Progenitor cell of endocrine pancreas (in vitro differentiated cells): ENCODE measurements around the gene PIGA. TPM values are rescaled to one million over a fixed set of nuclear protein-coding genes. Genes with fewer than 3 reads are reported as not detected.

ENCODE experiments used
- DNase-seq: peaks from one replicate; pipeline ENCODE4 v3.0.0; 2021; ENCODE audit warnings: low spot score; ENCODE audit not compliant: unreplicated experiment
- H3K27ac Mint-ChIP-seq: 2 replicates; pipeline ENCODE4 v1.8.0; 2021; ENCODE audit warnings: mild to moderate bottlenecking, moderate library complexity, mixed read lengths
- H3K27me3 Mint-ChIP-seq: 2 replicates; pipeline ENCODE4 v1.8.0; 2021; ENCODE audit warnings: mixed read lengths
- H3K36me3 Mint-ChIP-seq: 2 replicates; pipeline ENCODE4 v1.8.0; 2022; ENCODE audit warnings: mixed read lengths; ENCODE audit not compliant: insufficient read depth
- H3K4me1 Mint-ChIP-seq: 2 replicates; pipeline ENCODE4 v1.8.0; 2021; ENCODE audit warnings: low read depth, mixed read lengths
- H3K4me3 Mint-ChIP-seq: 2 replicates; pipeline ENCODE4 v1.8.0; 2021; ENCODE audit warnings: low read depth, mild to moderate bottlenecking, moderate library complexity, mixed read lengths
- H3K9me3 Mint-ChIP-seq: 2 replicates; pipeline ENCODE4 v1.8.0; 2021; ENCODE audit warnings: low read depth, mixed read lengths
- long read RNA-seq: library from polyadenylated mRNA; unstranded; transcript quantifications from one replicate; pipeline ENCODE4 v2.0.0, GENCODE V29; 2020
- total RNA-seq: library from RNA; stranded (reverse); gene quantifications from 2 replicates; pipeline ENCODE4 v1.2.1, GENCODE V29; 2021
- TF ChIP-seq, protein P1 (sequence below): fragments of 200-600 bp; sonication (generic); IDR thresholded peaks from one replicate; pipeline ENCODE4 v1.5.0; 2021; ENCODE audit warnings: antibody characterized with exemption, mild to moderate bottlenecking; ENCODE audit not compliant: unreplicated experiment

PIGA gene, protein sequence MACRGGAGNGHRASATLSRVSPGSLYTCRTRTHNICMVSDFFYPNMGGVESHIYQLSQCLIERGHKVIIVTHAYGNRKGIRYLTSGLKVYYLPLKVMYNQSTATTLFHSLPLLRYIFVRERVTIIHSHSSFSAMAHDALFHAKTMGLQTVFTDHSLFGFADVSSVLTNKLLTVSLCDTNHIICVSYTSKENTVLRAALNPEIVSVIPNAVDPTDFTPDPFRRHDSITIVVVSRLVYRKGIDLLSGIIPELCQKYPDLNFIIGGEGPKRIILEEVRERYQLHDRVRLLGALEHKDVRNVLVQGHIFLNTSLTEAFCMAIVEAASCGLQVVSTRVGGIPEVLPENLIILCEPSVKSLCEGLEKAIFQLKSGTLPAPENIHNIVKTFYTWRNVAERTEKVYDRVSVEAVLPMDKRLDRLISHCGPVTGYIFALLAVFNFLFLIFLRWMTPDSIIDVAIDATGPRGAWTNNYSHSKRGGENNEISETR
- 22.0 and 22.9 TPM in 2 replicates for total RNA-seq
- long read RNA-seq, transcript PIGA-210 (6 exons, 854 nt) = minor isoform, 5 of 46 reads
- long read RNA-seq, transcript PIGA-214 (6 exons, 3,246 nt) = minor isoform, 5 of 46 reads
- long read RNA-seq, transcript PIGA-201 (6 exons, 3,652 nt) = major isoform, 22 of 46 reads
- long read RNA-seq, partial matches to known transcripts = 4 of 46 reads
- long read RNA-seq, other reads (novel, unspliced or antisense) = 6 of 46 reads

DNA sequence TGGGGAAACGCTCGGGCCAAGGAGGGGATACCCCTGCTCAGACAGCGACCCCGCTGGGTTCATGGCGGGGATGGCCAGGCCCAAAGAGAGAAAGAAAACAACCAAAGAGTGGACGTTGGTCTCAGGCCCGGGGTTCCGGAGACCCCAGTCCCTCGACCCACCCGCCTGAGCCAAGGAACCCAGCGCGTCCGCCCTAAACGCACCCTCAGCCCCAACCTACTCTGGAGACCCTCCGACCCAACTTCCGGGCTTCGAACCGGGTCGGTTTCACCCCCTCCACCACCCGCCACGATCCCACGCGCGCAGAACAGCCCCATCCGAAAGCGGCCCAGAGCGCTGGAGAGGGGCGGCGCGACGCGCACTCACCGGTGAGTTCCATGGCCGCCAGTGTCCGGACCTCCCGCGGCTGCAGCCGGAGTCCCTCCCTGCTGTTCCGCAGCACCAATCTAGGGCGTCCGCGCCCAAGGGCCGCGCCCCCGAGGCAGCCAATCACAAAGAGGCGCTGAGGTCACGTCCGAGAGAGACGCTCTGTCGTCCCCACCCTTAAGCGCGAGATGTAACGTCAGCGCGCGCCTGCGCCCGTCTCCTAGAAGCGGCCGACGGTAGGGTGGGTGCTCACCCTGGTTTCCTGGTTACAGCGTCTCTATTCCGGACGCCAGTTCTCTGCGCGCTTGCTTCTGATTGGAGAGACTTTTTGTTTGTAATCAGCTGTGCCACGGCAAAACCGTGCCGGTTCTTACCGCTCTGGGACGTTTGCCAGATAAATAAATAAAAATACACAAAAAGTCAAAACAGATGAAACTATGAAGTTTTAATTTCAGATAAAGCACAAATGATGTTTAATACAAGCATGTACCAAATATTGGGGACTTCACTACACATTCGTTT is at the start of gene PIGA:
Gene PIGA (minus strand): TSS at position 389 of the 888 bp plus-strand sequence. CDS start 3,593 bp downstream, outside the sequence.
- H3K4me3 Mint-ChIP-seq = peak within 1 kb of the TSS; percentile 95
- no peaks in the 10 kb centered on the region for H3K36me3 Mint-ChIP-seq
- TF ChIP-seq, protein P1, sequence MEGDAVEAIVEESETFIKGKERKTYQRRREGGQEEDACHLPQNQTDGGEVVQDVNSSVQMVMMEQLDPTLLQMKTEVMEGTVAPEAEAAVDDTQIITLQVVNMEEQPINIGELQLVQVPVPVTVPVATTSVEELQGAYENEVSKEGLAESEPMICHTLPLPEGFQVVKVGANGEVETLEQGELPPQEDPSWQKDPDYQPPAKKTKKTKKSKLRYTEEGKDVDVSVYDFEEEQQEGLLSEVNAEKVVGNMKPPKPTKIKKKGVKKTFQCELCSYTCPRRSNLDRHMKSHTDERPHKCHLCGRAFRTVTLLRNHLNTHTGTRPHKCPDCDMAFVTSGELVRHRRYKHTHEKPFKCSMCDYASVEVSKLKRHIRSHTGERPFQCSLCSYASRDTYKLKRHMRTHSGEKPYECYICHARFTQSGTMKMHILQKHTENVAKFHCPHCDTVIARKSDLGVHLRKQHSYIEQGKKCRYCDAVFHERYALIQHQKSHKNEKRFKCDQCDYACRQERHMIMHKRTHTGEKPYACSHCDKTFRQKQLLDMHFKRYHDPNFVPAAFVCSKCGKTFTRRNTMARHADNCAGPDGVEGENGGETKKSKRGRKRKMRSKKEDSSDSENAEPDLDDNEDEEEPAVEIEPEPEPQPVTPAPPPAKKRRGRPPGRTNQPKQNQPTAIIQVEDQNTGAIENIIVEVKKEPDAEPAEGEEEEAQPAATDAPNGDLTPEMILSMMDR = no peak
- H3K9me3 Mint-ChIP-seq = no peaks in the 10 kb centered on the region
- peak within 1 kb of the TSS; percentile 99 for H3K27ac Mint-ChIP-seq
- DNase-seq = peak; percentile 82
- H3K27me3 Mint-ChIP-seq = peaks cover 28% of the 10 kb centered on the region
- peaks cover 5% of the 10 kb centered on the region for H3K4me1 Mint-ChIP-seq

DNA sequence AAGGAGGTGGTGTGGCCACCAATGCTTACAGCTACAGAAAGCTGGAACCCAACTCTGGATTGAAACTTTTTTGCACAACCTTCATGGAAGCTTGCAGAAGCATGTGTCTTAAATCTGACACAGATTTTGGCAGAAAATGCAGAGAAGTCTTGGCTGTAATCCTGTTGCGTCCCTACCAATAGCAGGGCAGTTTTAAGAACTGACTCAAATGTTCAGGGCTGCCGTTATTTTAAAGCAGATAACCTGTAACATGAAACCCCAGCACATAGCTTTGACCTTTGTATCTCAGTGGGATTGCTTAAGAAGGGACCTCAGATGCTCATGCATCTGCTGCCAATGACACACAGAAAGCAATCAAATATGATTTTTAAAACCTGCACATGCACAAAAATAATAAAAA is 49.0 kb upstream of the PIGA start, which contains the start of gene VEGFD:
Gene VEGFD (minus strand): TSS at position 110 of the 400 bp plus-strand sequence. CDS start 467 bp downstream, outside the sequence.
- H3K27ac Mint-ChIP-seq = no peak within 1 kb of the TSS
- DNase-seq = no peak

DNA sequence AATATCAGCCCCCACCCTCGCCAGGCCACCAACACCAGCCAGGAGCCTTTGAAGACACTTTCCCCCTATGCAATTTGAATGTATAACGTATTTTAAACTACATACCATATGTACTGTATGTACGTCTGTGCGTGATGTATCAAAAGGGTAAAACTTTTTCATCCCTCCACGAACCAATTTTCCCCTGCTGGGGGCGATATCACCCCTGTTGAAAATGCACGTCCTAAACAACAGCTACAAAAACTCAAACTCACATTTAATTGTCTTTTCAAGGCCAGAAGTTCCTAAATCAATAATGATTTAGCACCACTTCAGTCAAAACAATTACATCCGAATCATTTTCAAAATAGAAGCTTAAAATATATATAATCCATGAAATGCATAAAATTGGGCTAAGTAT is 47.5 kb upstream of the PIGA start:
- Mint-ChIP-seq H3K27me3 (no peaks in the 10 kb centered on the region), H3K27ac (no peak overlapping the region), H3K36me3 (peaks cover 1% of the 10 kb centered on the region), H3K9me3 (no peaks in the 10 kb centered on the region), H3K4me3 (no peak overlapping the region), H3K4me1 (peaks cover 9% of the 10 kb centered on the region)
- DNase-seq = no peak
- TF ChIP-seq, protein P1 = peak; percentile 34

More for the DNA sequence above, 49.0 kb upstream of the PIGA start, which contains the start of gene VEGFD:
- Mint-ChIP-seq H3K4me1 (peaks cover 9% of the 10 kb centered on the region), H3K4me3 (no peak within 1 kb of the TSS), H3K9me3 (no peaks in the 10 kb centered on the region), H3K27me3 (no peaks in the 10 kb centered on the region), H3K36me3 (peaks cover 1% of the 10 kb centered on the region)
- TF ChIP-seq, protein P1 = no peak

DNA sequence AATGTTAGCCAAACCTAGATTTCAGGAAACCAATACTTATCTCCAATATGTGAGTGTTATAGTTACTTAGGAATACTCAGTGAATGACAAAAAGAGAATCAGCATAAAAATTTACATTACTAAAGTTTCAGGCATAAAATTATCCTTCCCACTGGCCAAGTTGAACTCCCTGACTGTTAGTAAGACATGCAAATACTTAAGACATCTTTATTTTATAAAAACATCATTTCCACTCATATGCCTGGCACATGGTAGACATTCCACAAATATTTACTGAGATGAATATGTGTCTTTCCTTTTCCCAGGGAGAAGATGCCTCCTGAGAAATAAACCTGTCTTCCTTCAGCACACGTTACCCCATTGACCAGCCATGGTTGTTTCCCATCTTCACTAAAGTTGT is 41.6 kb upstream of the PIGA start:
- Mint-ChIP-seq H3K36me3 (no peaks in the 10 kb centered on the region), H3K4me3 (no peak overlapping the region), H3K27ac (no peak overlapping the region), H3K27me3 (no peaks in the 10 kb centered on the region), H3K4me1 (no peaks in the 10 kb centered on the region), H3K9me3 (peaks cover 3% of the 10 kb centered on the region)
- no peak for DNase-seq
- TF ChIP-seq, protein P1 = no peak
